ENCODE measurements around the gene NADK2. TPM values are rescaled to one million over a fixed set of nuclear protein-coding genes. Genes with fewer than 3 reads are reported as not detected.

Gene NADK2
- total RNA-seq, 4 donors from 2014 or later: 23.6 to 34.4 (median 27.8) TPM

- Histone ChIP-seq H3K27me3 (no peaks in the 10 kb centered on the region), H3K9me3 (no peaks in the 10 kb centered on the region), H3K27ac (no peak overlapping the region), H3K4me3 (no peak overlapping the region), H3K36me3 (no peaks in the 10 kb centered on the region), H3K4me1 (no peaks in the 10 kb centered on the region)
- ATAC-seq (no peak), DNase-seq (no peak)
- TF ChIP-seq CTCF (IDR thresholded peaks at IDR 0.05 in 4 of 5, conservative IDR thresholded peaks at IDR 0.05 in 1 of 5) (no peak), POLR2A (IDR thresholded peaks at IDR 0.05) (no peak)
- in situ Hi-C loops (cut with MboI; ENCODE audit: low sequenced_read_pairs in 4 of 4) (loop anchor here in 3 of 4 donors (10.0 to 25.0 kb wide), 4 partner anchors 131 to 423 kb away; no protein-coding TSS in a partner anchor), intact Hi-C loops (cut with DNase I; ENCODE audit: low total_unique reads) (no loop called here)
Measured at GRCh38 chr5:36264202-36264760, 22.6 kb upstream of the NADK2 start.

GRCh38 chr5:36261186-36261585 is 19.5 kb upstream of the NADK2 start:
- TF ChIP-seq POLR2A (IDR thresholded peaks at IDR 0.05) (no peak), CTCF (IDR thresholded peaks at IDR 0.05 in 4 of 5, conservative IDR thresholded peaks at IDR 0.05 in 1 of 5) (no peak)
- DNase-seq (no peak), ATAC-seq (no peak)
- H3K27me3 ChIP-seq: no peaks in the 10 kb centered on the region
- in situ Hi-C loops (cut with MboI; ENCODE audit: low sequenced_read_pairs in 4 of 4): loop anchor here in 3 of 4 donors (10.0 to 25.0 kb wide), 4 partner anchors 134 to 426 kb away; no protein-coding TSS in a partner anchor
- no peaks in the 10 kb centered on the region for H3K9me3 ChIP-seq
- H3K4me1 ChIP-seq: no peaks in the 10 kb centered on the region
- H3K4me3 ChIP-seq: no peak overlapping the region
- intact Hi-C loops (cut with DNase I; ENCODE audit: low total_unique reads): no loop called here
- no peak overlapping the region for H3K27ac ChIP-seq
- H3K36me3 ChIP-seq: no peaks in the 10 kb centered on the region

GRCh38 chr5:36253575-36253974 is 11.8 kb upstream of the NADK2 start:
- no peak overlapping the region for H3K4me3 ChIP-seq
- no peak for TF ChIP-seq POLR2A (IDR thresholded peaks at IDR 0.05)
- TF ChIP-seq CTCF (IDR thresholded peaks at IDR 0.05 in 4 of 5, conservative IDR thresholded peaks at IDR 0.05 in 1 of 5): no peak
- no peak overlapping the region for H3K27ac ChIP-seq
- no peaks in the 10 kb centered on the region for H3K9me3 ChIP-seq
- no peaks in the 10 kb centered on the region for H3K4me1 ChIP-seq
- in situ Hi-C loops (cut with MboI; ENCODE audit: low sequenced_read_pairs in 4 of 4) (loop anchor here in 2 of 4 donors (25.0 kb wide), 2 partner anchors 259 to 434 kb away; no protein-coding TSS in a partner anchor), intact Hi-C loops (cut with DNase I; ENCODE audit: low total_unique reads) (no loop called here)
- ATAC-seq (no peak), DNase-seq (no peak)
- no peaks in the 10 kb centered on the region for H3K36me3 ChIP-seq
- H3K27me3 ChIP-seq: no peaks in the 10 kb centered on the region

GRCh38 chr5:36252722-36253365 is 11.1 kb upstream of the NADK2 start:
- H3K4me3 ChIP-seq: no peak overlapping the region
- H3K27ac ChIP-seq: no peak overlapping the region
- TF ChIP-seq CTCF (IDR thresholded peaks at IDR 0.05 in 4 of 5, conservative IDR thresholded peaks at IDR 0.05 in 1 of 5): no peak
- no peak for TF ChIP-seq POLR2A (IDR thresholded peaks at IDR 0.05)
- no peaks in the 10 kb centered on the region for H3K4me1 ChIP-seq
- H3K9me3 ChIP-seq: no peaks in the 10 kb centered on the region
- no peak for DNase-seq
- no peaks in the 10 kb centered on the region for H3K36me3 ChIP-seq
- H3K27me3 ChIP-seq: no peaks in the 10 kb centered on the region
- ATAC-seq: peak; percentile 56 to 66
- in situ Hi-C loops (cut with MboI; ENCODE audit: low sequenced_read_pairs in 4 of 4) (loop anchor here in 2 of 4 donors (25.0 kb wide), 2 partner anchors 259 to 434 kb away; no protein-coding TSS in a partner anchor), intact Hi-C loops (cut with DNase I; ENCODE audit: low total_unique reads) (no loop called here)

All from gastrocnemius medialis (tissue), 4 donors.